PC-3 (cell line): ENCODE results near the gene ATG7.

Source experiments
- CTCF ChIP-seq: fragments of 300-600 bp; sonication (generic); conservative IDR thresholded peaks from 2 replicates; pipeline ENCODE4 v1.5.1; 2017; ENCODE audit warnings: antibody characterized with exemption, low read depth, mild to moderate bottlenecking, low read length
- EZH2 ChIP-seq: fragments of 300-600 bp; sonication (generic); IDR thresholded peaks from one replicate; pipeline ENCODE4 v1.6.1; 2017; ENCODE audit warnings: antibody characterized with exemption, mild to moderate bottlenecking, low read length; ENCODE audit not compliant: unreplicated experiment
- EZH2phosphoT487 ChIP-seq: fragments of 300-600 bp; sonication (generic); IDR thresholded peaks from 2 replicates; pipeline ENCODE4 v1.6.1; 2018; ENCODE audit warnings: mild to moderate bottlenecking, antibody characterized with exemption, low read length, borderline replicate concordance

GRCh38 chr3:11559816-11560633, 287.8 kb downstream of the ATG7 start:
- no peak for TF ChIP-seq CTCF
- no peak for TF ChIP-seq EZH2
- TF ChIP-seq EZH2phosphoT487 = no peak
